Dermis blood vessel endothelial cell (primary cell): ENCODE measurements around the gene XCL1. TPM values are rescaled to one million over a fixed set of nuclear protein-coding genes. Genes with fewer than 3 reads are reported as not detected.
"Not testable (repeated sequence)": the region's sequence is repeated elsewhere in the genome, so short reads cannot be mapped to it uniquely, and the experiment has no call there.

Experiments
- DNase-seq: peaks from one replicate; pipeline ENCODE4 v3.0.0; 2010
- total RNA-seq: library from RNA; depleted of rRNA; stranded (reverse); fragments of >200 nt; gene quantifications from 2 replicates; pipeline ENCODE4 v1.2.3, GENCODE V29; 2014

XCL1 gene
- total RNA-seq, 1 donor from 2014 or later, result not detected

- DNase-seq, result no peak
Observed at GRCh38 chr1:168568346-168568745, 8.1 kb upstream of the XCL1 start.

DNA sequence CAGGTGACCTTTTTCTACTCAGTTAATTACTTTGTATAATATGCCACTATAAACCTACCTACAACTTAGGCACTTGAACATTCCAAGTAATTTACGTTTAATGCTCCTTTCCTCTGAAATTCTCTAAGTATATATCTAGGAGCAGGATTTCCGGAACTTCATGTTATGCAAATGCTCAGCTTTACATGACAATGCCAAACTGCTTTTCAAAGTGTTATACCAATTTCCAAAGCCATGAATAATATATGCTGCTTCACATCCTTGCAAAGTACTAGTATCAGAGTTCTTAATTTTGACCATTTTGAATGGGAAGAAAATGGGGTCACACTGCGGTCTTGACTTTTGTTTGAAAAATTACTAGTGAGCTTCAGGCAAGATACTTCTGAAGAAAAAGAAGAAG is 5.8 kb upstream of the XCL1 start:
- no peak for DNase-seq

- DNase-seq, result no peak
Observed at GRCh38 chr1:168572633-168573032, 3.8 kb upstream of the XCL1 start.

DNA sequence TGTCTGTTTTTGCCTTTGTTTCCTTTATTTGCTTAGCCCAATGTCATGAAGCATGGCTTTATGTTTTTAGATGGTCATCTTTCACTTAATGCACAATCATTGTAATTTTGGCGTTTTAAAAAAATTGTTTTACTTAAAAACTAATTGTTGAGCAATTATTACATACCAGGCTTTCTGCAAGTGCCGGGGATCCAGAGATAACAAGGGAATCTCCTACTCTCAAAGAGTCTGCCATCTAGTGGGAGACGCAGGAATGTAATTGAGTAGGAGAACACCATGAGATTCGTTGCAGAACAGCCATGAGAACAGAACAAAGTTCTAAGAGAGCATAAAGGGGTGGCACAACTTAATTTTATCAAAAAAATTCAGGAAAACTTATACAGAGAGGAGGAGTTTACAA is 2.2 kb upstream of the XCL1 start:
- peak; percentile 38 for DNase-seq

DNA sequence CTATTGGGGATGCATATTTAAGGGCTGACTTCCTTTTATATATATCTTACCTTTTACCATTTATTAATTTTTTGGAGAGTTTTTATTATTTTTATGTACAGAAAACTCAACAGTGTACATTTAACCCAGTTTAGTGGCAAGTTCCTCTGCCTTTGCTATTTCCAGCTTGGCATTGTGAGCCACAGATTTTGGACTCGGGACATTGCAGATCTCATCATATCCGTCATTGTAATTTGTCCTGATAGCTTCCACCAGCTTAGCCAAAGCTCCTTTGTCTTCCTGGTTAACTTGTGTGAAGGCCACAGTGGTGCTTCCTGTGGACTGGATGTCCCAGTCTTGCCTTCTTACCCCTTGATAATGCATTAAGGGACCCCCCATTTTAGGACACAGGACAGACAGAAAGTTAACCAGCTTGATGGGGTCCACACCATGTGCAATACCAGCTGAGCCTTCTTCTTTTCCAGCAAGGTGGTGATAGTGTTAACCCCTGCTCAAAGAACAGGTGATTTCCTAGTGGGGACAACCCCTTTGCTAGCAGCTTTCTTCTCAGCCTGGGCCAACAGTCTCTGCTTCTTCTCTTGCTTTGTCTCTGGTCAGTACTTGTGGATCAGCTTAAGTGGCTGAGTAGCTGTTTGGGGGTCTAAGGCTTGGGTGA is 2.3 kb downstream of the XCL1 start:
- DNase-seq, result not testable (repeated sequence)

- not testable (repeated sequence) for DNase-seq
Observed at GRCh38 chr1:168580290-168580689, 3.9 kb downstream of the XCL1 start.

DNA sequence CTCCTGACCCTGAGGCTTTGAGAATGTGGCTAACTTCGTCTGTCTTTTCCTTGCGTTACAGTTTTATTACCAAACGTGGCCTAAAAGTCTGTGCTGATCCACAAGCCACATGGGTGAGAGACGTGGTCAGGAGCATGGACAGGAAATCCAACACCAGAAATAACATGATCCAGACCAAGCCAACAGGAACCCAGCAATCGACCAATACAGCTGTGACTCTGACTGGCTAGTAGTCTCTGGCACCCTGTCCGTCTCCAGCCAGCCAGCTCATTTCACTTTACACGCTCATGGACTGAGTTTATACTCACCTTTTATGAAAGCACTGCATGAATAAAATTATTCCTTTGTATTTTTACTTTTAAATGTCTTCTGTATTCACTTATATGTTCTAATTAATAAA is 4.6 kb downstream of the XCL1 start:
- not testable (repeated sequence) for DNase-seq

GRCh38 chr1:168581817-168582572 is 5.6 kb downstream of the XCL1 start:
- no peak for DNase-seq

DNA sequence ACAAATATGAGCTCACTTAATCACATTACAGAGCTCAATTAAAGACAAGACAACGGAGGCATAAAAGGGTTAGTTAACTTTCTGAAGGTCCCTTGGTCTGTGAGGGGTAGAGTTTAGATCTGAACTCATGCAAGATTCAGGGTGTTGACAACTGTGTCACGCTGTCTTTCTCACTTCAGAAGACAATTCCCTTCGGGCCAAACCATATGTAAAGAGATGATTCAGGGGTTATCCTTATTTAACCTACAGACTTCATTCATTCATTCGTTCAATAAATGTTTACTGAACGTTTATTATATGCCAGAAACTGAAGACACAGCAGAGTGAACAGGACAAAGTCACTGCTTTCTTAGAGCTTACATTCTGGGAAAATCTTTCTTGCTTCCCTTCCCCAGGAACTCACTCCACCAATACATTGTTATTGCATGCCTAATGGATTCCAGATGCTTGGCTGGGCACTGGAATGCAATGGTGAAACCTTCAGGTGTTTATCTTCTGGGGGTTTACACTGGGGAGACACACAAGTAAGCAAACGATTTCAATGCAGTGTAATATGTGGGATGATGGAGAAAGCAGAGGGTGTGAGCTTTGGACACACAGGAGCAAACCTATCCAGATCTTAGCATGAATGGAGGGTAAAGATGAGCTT is 6.4 kb downstream of the XCL1 start:
- DNase-seq, result no peak

DNA sequence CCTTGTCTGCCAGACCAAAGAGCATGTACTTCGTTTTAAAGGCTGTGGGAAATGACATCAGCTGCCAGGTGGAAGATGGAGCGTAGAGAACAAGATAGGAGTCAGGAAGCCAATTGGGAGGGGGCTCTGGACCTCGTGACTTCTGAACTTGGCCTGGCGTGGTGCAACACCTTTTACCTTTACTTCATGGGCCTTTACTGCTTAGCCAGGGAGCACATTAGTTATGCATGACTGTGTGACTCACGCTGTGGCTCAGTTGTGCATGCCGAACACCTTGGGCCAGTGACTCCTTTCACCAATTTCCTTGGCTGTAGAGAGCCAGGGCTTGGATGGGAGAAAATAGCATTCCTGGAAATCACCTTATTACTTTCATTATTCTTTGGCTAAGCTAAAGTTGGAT is 7.2 kb downstream of the XCL1 start:
- no peak for DNase-seq

DNA sequence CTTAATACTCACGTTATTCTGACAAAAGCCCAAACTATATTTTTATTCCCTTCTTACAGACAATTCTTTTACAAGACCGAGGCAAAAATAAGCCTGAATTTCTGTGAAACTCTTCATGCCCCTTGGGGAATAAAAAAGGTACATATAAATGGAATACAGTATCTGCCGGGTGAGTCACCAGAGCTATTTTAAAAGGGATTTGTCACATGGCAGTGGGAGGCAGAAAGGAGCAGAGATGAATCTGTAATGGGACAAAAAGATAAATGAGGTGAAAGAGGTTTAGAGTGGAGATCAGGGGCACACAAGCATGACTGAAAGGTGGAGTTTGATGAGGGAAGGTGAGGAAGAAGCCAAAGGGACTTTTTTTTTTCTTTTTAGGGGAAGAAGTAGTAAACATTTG is 8.8 kb downstream of the XCL1 start:
- no peak for DNase-seq

- DNase-seq, result no peak
Observed at GRCh38 chr1:168585937-168586336, 9.5 kb downstream of the XCL1 start.

DNA sequence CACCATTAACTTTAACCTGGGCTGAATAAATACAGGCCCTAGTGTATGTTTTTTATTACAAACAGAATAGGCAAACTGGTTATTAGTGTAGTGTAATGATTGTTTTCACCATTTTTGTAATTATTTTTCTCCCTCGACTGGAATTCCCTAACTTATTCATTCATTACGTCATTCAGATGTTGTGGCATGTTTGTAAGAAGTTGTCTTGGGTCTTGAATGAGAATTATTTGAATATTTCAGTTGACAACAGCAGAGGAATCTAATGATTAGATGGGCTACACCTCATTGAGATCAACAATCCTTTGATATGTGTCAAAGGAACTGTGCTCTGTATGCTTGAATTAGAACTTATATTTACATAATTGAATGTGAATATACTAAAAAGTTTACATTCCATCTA is 12.8 kb downstream of the XCL1 start:
- DNase-seq, result no peak

- no peak for DNase-seq
Observed at GRCh38 chr1:168591066-168591465, 14.7 kb downstream of the XCL1 start.

- no peak for DNase-seq
Observed at GRCh38 chr1:168591641-168592250, 15.3 kb downstream of the XCL1 start.

DNA sequence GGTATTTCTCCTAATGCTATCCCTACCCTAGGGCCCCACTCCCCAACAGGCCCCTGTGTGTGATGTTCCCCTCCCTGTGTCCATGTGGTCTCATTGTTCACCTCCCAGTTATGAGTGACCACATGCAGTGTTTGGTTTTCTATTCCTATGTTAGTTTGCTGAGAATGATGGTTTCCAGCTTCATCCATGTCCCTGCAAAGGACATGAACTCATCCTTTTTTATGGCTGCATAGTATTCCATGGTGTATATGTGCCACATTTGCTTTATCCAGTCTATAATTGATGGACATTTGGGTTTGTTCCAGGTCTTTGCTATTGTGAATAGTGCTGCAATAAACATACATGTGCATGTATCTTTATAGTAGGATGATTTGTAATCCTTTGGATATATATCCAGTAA is 19.0 kb downstream of the XCL1 start:
- DNase-seq, result not testable (repeated sequence)

DNA sequence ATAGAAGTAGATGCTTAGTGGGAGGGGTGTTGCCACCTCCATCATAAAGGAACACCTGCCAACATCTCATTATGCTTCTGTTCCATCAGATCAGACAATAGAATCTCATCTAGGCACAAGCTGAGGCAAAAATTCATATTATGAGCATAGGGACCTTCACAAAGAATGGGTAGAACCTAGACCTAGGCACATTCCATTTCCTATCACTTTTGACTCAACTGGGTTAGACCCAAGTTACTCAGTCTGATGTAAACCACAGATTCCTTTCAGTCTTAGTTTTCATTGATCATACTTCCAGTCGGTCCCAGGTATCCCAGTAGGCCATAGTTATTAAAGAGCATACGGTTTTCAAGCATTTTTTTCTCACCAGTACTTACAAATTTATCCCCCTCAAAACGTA is 21.7 kb downstream of the XCL1 start:
- DNase-seq, result no peak

DNA sequence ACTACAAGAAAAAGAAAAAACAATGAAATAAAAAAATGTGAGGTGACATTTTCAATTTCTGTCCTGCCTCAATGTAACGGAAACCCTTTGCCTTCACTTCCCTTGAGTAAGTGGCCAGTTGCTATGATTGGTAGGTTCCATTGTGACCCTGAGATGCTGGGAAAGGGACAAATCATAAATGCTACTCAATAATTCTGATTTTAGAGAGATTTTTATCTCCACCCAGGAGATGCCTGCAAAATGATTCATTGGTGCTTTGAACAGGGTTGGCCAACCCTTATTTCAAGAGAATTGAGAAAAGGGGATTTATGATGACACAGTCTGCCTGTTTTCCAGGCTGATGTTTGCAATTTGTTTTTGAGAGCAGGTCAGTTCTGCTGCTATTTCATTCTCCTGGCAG is 22.5 kb downstream of the XCL1 start:
- no peak for DNase-seq

- no peak for DNase-seq
Observed at GRCh38 chr1:168599641-168600040, 23.2 kb downstream of the XCL1 start.

GRCh38 chr1:168601051-168601450 is 24.6 kb downstream of the XCL1 start:
- DNase-seq, result no peak

- DNase-seq, result peak; percentile 78
Observed at GRCh38 chr1:168603501-168604110, 27.2 kb downstream of the XCL1 start.

GRCh38 chr1:168605443-168605842 is 29.0 kb downstream of the XCL1 start:
- no peak for DNase-seq

DNA sequence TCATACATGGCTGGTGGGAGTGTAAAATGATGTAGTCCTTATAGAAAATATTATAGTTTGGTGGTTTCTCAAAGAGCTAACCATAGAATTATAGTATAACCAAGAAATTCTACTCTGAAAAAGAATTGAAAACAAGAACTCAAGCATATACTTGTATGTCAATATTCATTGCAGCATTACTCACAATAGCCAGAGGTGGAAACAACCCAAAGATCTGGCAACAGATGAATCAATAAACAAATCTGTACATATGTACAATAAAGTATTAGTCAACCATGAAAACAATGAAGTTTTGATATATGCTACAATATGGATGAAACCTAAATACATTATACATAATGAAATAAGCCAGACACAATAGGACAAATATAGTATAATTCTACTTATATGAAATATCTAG is 29.7 kb downstream of the XCL1 start:
- no peak for DNase-seq
